B cell (primary cell): Measurements from ENCODE around the gene CEP19. TPM values are rescaled to one million over a fixed set of nuclear protein-coding genes. Genes with fewer than 3 reads are reported as not detected.
A peak's percentile ranks its signal among the peaks of the same experiment; 100 is the strongest.

Experiments used
- ATAC-seq: fragments of 200-7000 bp; cut with Tn5 transposase; one replicate; pipeline ENCODE4 v1.10.0; 2021; ENCODE audit warnings: low read depth, mild to moderate bottlenecking, moderate number of reproducible peaks, moderate library complexity
- CTCF ChIA-PET: fragments of 350-600 bp; sonication (Branson Sonifier 250); formaldehyde crosslinking; loops from one replicate; lab custom pipeline; 2021; ENCODE audit warnings: antibody characterized with exemption, inconsistent platforms; lab: Charles Lee
- POLR2A ChIA-PET: fragments of 350-600 bp; sonication (Branson Sonifier 250); formaldehyde crosslinking; loops from one replicate; lab custom pipeline; 2021; ENCODE audit warnings: antibody characterized with exemption; lab: Charles Lee
- DNase-seq: peaks from one replicate; pipeline ENCODE4 v3.0.0; 2013
- H2AFZ ChIP-seq: 2 replicates; pipeline ENCODE4 v1.6.1; 2012; ENCODE audit warnings: mild to moderate bottlenecking, low read depth, low read length; ENCODE audit not compliant: insufficient read depth, poor library complexity, severe bottlenecking
- H3K27ac ChIP-seq, 2 donors: 1 replicate in 1 of 2; 2 replicates in 1 of 2; pipeline ENCODE4 v1.5.1; 2012 to 2013; ENCODE audit warnings: low read length in 2 of 2, mild to moderate bottlenecking in 2 of 2, moderate library complexity in 1 of 2
- H3K27me3 ChIP-seq, 4 experiments: fragments of 200-600 bp in 1 of 4; sonication (generic) in 1 of 4; replicated peaks in 1 of 4; 1 replicate in 2 of 4; 2 replicates in 2 of 4; pipeline versions ENCODE4 v1.6.1 to v1.7.0; 2013 to 2016; ENCODE audit warnings: low read length in 3 of 4, mild to moderate bottlenecking in 2 of 4, mixed read lengths in 1 of 4, moderate library complexity in 1 of 4; ENCODE audit not compliant: insufficient read depth in 4 of 4, control insufficient read depth in 3 of 4; ENCODE audit errors: control extremely low read depth in 1 of 4
- H3K36me3 ChIP-seq, 2 experiments: replicated peaks in 1 of 2; 1 replicate in 1 of 2; 2 replicates in 1 of 2; pipeline versions ENCODE4 v1.6.1 to v1.7.1; 2013; ENCODE audit warnings: low read length in 1 of 2; ENCODE audit not compliant: insufficient read depth in 2 of 2, control insufficient read depth in 1 of 2; ENCODE audit errors: control extremely low read depth in 1 of 2, extremely low read depth in 1 of 2
- H3K4me1 ChIP-seq, 2 donors: fragments of 200-600 bp in 1 of 2; sonication (generic) in 1 of 2; 1 replicate in 1 of 2; 2 replicates in 1 of 2; pipeline versions ENCODE4 v1.5.1 to v1.6.1; 2013 to 2017; ENCODE audit warnings: low read length in 2 of 2; ENCODE audit not compliant: control insufficient read depth in 2 of 2, insufficient read depth in 2 of 2
- H3K4me2 ChIP-seq: replicated peaks from 2 replicates; pipeline ENCODE3; 2012; ENCODE audit warnings: mild to moderate bottlenecking, low read depth, low read length; ENCODE audit not compliant: poor library complexity, severe bottlenecking
- H3K4me3 ChIP-seq, 5 experiments: fragments of 200-600 bp in 1 of 5; sonication (generic) in 1 of 5; 1 replicate in 3 of 5; 2 replicates in 2 of 5; pipeline versions ENCODE4 v1.5.1 to v1.7.0; 2011 to 2016; ENCODE audit warnings: low read length in 4 of 5, mild to moderate bottlenecking in 4 of 5, low read depth in 2 of 5, control low read depth in 1 of 5, moderate library complexity in 1 of 5; ENCODE audit not compliant: insufficient read depth in 1 of 5; ENCODE audit errors: control extremely low read depth in 1 of 5, extremely low read depth in 1 of 5
- H3K79me2 ChIP-seq: fragments of 200-600 bp; sonication (generic); one replicate; pipeline ENCODE4 v1.6.0; 2016; ENCODE audit warnings: low read length; ENCODE audit not compliant: control insufficient read depth, insufficient read depth
- H3K9ac ChIP-seq: fragments of 200-600 bp; sonication (generic); 2 replicates; pipeline ENCODE4 v1.6.1; 2017; ENCODE audit warnings: mild to moderate bottlenecking, low read length, moderate library complexity
- H3K9me3 ChIP-seq, 3 donors: one replicate each; pipeline versions ENCODE4 v1.6.1 to v1.7.1; 2013; ENCODE audit warnings: low read length in 2 of 3; ENCODE audit not compliant: control insufficient read depth in 2 of 3, insufficient read depth in 1 of 3; ENCODE audit errors: control extremely low read depth in 1 of 3
- H4K20me1 ChIP-seq: 2 replicates; pipeline ENCODE4 v1.6.0; 2012; ENCODE audit warnings: mild to moderate bottlenecking, low read length; ENCODE audit not compliant: insufficient read depth, control insufficient read depth, poor library complexity, severe bottlenecking
- H3K27ac Mint-ChIP-seq: one replicate; pipeline ENCODE4 v1.8.0; 2021; ENCODE audit warnings: mixed read lengths
- H3K27me3 Mint-ChIP-seq: one replicate; pipeline ENCODE4 v1.8.0; 2021; ENCODE audit warnings: mixed read lengths
- H3K4me1 Mint-ChIP-seq: one replicate; pipeline ENCODE4 v1.8.0; 2021; ENCODE audit warnings: mixed read lengths
- H3K4me3 Mint-ChIP-seq: one replicate; pipeline ENCODE4 v1.8.0; 2021; ENCODE audit warnings: mixed read lengths
- H3K9me3 Mint-ChIP-seq: one replicate; pipeline ENCODE4 v1.8.0; 2022; ENCODE audit warnings: mixed read lengths; ENCODE audit not compliant: insufficient read depth
- CTCF ChIP-seq: fragments of 200-600 bp; IDR thresholded peaks from one replicate; pipeline ENCODE4 v1.8.0; 2022; ENCODE audit warnings: antibody characterized with exemption, mild to moderate bottlenecking
- EZH2 ChIP-seq: IDR thresholded peaks from 2 replicates; pipeline ENCODE4 v1.6.1; 2012; ENCODE audit warnings: borderline replicate concordance, low read depth, mild to moderate bottlenecking, moderate library complexity, low read length; ENCODE audit not compliant: insufficient read depth, poor library complexity, severe bottlenecking
- WGBS: methylation state at CpG from one replicate; pipeline ENCODE4 v1.1.5; 2013; ENCODE audit warnings: missing lambda C conversion rate; ENCODE audit not compliant: insufficient coverage; 5-methylcytosine and 5-hydroxymethylcytosine counted together
- intact Hi-C: fragments of 100-400 bp; cut with micrococcal nuclease; formaldehyde crosslinking; loops from one replicate; pipeline ENCODE4 v1.10.0; 2022
- polyA plus RNA-seq: library from polyadenylated mRNA; depleted of rRNA; stranded (reverse); fragments of >200 nt; gene quantifications from 2 replicates; pipeline ENCODE4 v1.2.3, GENCODE V29; 2012
- total RNA-seq, 2 donors: library from RNA; stranded (reverse); fragments of 120-200 nt in 1 of 2; gene quantifications; 1 replicate in 1 of 2; 2 replicates in 1 of 2; pipeline versions ENCODE4 v1.2.3 to v1.2.4, GENCODE V29; 2013 to 2022

Gene CEP19
- total and polyA plus RNA-seq, 2 donors (not counting 1 experiment from before 2014, with no cell fraction given), result 0.45 to 4.6 TPM

GRCh38 chr3:196660381-196661166 is 51.5 kb downstream of the CEP19 start:
- no peak overlapping the region for H3K9ac ChIP-seq
- H3K9me3 Mint-ChIP-seq, result no peaks in the 10 kb centered on the region
- DNase-seq (no peak), ATAC-seq (no peak)
- H3K27ac Mint-ChIP-seq, result no peak overlapping the region
- H3K36me3 ChIP-seq, result peaks cover 3 to 51% of the 10 kb centered on the region in 2 experiments
- H3K9me3 ChIP-seq, result no peaks in the 10 kb centered on the region
- ChIA-PET CTCF (interaction anchor here (1.6 kb wide), 2 partner anchors 24 to 51 kb away, joined by 6 read pairs; no protein-coding TSS in a partner anchor), POLR2A (interaction anchor here (1.4 kb wide), 1 partner anchor 16 kb away, joined by 3 read pairs; no protein-coding TSS in a partner anchor)
- no peak overlapping the region for H3K4me3 ChIP-seq
- intact Hi-C loops, result no loop called here
- H3K4me1 Mint-ChIP-seq, result no peaks in the 10 kb centered on the region
- no peaks in the 10 kb centered on the region for H3K27me3 ChIP-seq
- H3K4me2 ChIP-seq, result no peak overlapping the region
- TF ChIP-seq CTCF, result no peak
- H4K20me1 ChIP-seq, result no peaks in the 10 kb centered on the region
- no peak overlapping the region for H3K27ac ChIP-seq
- no peak overlapping the region for H2AFZ ChIP-seq
- 95% methylated on average over 32 of the region's 32 CpGs for WGBS
- no peaks in the 10 kb centered on the region for H3K27me3 Mint-ChIP-seq
- H3K4me3 Mint-ChIP-seq, result no peak overlapping the region
- H3K79me2 ChIP-seq, result peaks cover 5% of the 10 kb centered on the region
- H3K4me1 ChIP-seq, result no peaks in the 10 kb centered on the region

- Histone ChIP-seq H4K20me1 (peaks cover 6% of the 10 kb centered on the region), H3K4me2 (no peak overlapping the region), H3K9ac (no peak overlapping the region), H2AFZ (no peak overlapping the region), H3K4me3 (no peak overlapping the region), H3K9me3 (no peaks in the 10 kb centered on the region), H3K79me2 (peaks cover 5% of the 10 kb centered on the region), H3K27me3 (no peaks in the 10 kb centered on the region), H3K4me1 (no peaks in the 10 kb centered on the region), H3K36me3 (peaks cover 3 to 57% of the 10 kb centered on the region in 2 experiments), H3K27ac (no peak overlapping the region)
- Mint-ChIP-seq H3K9me3 (no peaks in the 10 kb centered on the region), H3K27me3 (no peaks in the 10 kb centered on the region), H3K4me1 (no peaks in the 10 kb centered on the region), H3K4me3 (no peak overlapping the region), H3K27ac (peak overlapping the region; percentile 20)
- intact Hi-C loops, result no loop called here
- ChIA-PET POLR2A (no interaction called here), CTCF (interaction anchor here (1.6 kb wide), 1 partner anchor 51 kb away, joined by 6 read pairs; no protein-coding TSS in a partner anchor)
- TF ChIP-seq EZH2 (no peak), CTCF (no peak)
- WGBS, result 98% methylated on average over 34 of the region's 35 CpGs
- ATAC-seq (no peak), DNase-seq (no peak)
Measured at GRCh38 chr3:196659901-196660351, 52.1 kb downstream of the CEP19 start.
